Ovary (tissue), 9 donors: ENCODE data around the gene MAGEB5. TPM values are rescaled to one million over a fixed set of nuclear protein-coding genes. Genes with fewer than 3 reads are reported as not detected.

Source experiments
- DNase-seq, 5 donors: peaks; one replicate each; pipeline ENCODE4 v3.0.0-alpha.2; 2019 to 2020
- H3K27ac ChIP-seq, 2 donors: fragments of 200-600 bp; one replicate each; pipeline versions ENCODE4 v1.5.1 to v1.8.0; 2019 to 2022
- H3K27me3 ChIP-seq: fragments of 200-600 bp; one replicate; pipeline ENCODE4 v1.8.0; 2022
- H3K36me3 ChIP-seq: fragments of 200-600 bp; sonication (generic); one replicate; pipeline ENCODE4 v1.5.1; 2019
- H3K4me1 ChIP-seq: one replicate; pipeline ENCODE4 v1.8.1; 2013; ENCODE audit warnings: mild to moderate bottlenecking, moderate library complexity; ENCODE audit not compliant: insufficient read depth
- H3K4me3 ChIP-seq: fragments of 200-600 bp; sonication (generic); one replicate; pipeline ENCODE4 v1.5.1; 2017
- H3K9me3 ChIP-seq, 2 donors: fragments of 200-600 bp in 1 of 2; sonication (generic) in 1 of 2; one replicate each; pipeline versions ENCODE4 v1.5.1 to v1.8.1; 2013 to 2019; ENCODE audit warnings: mild to moderate bottlenecking in 1 of 2, moderate library complexity in 1 of 2
- CTCF ChIP-seq, 3 donors: fragments of 450-650 bp in 2 of 3; fragments of 200-600 bp in 1 of 3; IDR thresholded peaks; one replicate each; pipeline versions ENCODE4 v1.5.1 to v1.8.0; 2016 to 2022; ENCODE audit warnings: antibody characterized with exemption in 3 of 3, mild to moderate bottlenecking in 1 of 3
- EP300 ChIP-seq: sonication (generic); formaldehyde crosslinking; IDR thresholded peaks from one replicate; pipeline ENCODE4 v1.6.1; 2017; ENCODE audit warnings: antibody characterized with exemption
- POLR2A ChIP-seq: fragments of 450-650 bp; IDR thresholded peaks from one replicate; pipeline ENCODE4 v1.6.1; 2017; ENCODE audit warnings: antibody characterized with exemption, mild to moderate bottlenecking, moderate library complexity
- WGBS, 3 donors: extraction: QIAGEN DNeasy Blood & Tissue Kit in 1 of 3; methylation state at CpG; one replicate each; pipeline versions ENCODE4 v1.1.5 to v1.1.7; 2013 to 2017; 5-methylcytosine and 5-hydroxymethylcytosine counted together
- intact Hi-C, 4 donors: fragments of 100-400 bp; cut with DNase I; formaldehyde crosslinking; loops; one replicate each; pipeline versions ENCODE4 v1.11.0 to v1.15.1; 2022 to 2023
- polyA plus RNA-seq, 2 donors: library from polyadenylated mRNA; stranded (reverse); fragments of 200-250 nt in 1 of 2; fragments of 350-450 nt in 1 of 2; fragmentation: Illumina TruSeq in 1 of 2; extraction: RNeasy Lipid Tissue Mini Kit (QIAGEN cat#74804) in 1 of 2; gene quantifications; one replicate each; pipeline ENCODE4 v1.2.3, GENCODE V29; 2013 to 2014
- total RNA-seq, 7 donors: library from RNA; depleted of rRNA in 2 of 7; stranded (reverse); fragments of >200 nt in 2 of 7; fragmentation: NEBNext Ultra II Directional in 3 of 7; extraction: Animal tissue kit (Norgen Biotek cat#: 25700) in 3 of 7; gene quantifications; one replicate each; pipeline versions ENCODE4 v1.1.0 to v1.2.4, GENCODE V29; 2016 to 2023
- donor health status: DM: no; HTN: no; CAD: no; lungs with moderate emphysema.
- donor health status: DM: no; HTN: no; CAD: no.
- donor health status: Bipolar disorder and iron deficiency.
- donor health status: DM: yes; HTN: yes; CAD: no.
- donor health status: DM: no; HTN: no; CAD: no.
- donor health status: DM: yes; HTN: yes; CAD: no.

The MAGEB5 gene
- total and polyA plus RNA-seq, 9 donors, result not detected

GRCh38 chrX:26219351-26219750, 3.4 kb downstream of the MAGEB5 start:
- Histone ChIP-seq H3K4me3 (no peak overlapping the region), H3K36me3 (no peaks in the 10 kb centered on the region), H3K27me3 (no peaks in the 10 kb centered on the region), H3K27ac (no peak overlapping the region), H3K4me1 (no peaks in the 10 kb centered on the region), H3K9me3 (no peaks in the 10 kb centered on the region)
- 51 to 63% (median 57%) methylated on average over 7 of the region's 7 CpGs for WGBS, 3 donors
- intact Hi-C loops, result no loop called here
- DNase-seq, result no peak
- no peak for TF ChIP-seq EP300
- no peak for TF ChIP-seq POLR2A
- no peak for TF ChIP-seq CTCF (IDR thresholded peaks at IDR 0.05)

- TF ChIP-seq POLR2A (no peak), EP300 (no peak), CTCF (IDR thresholded peaks at IDR 0.05) (no peak)
- H3K4me3 ChIP-seq, result no peak overlapping the region
- 15 to 24% (median 18%) methylated on average over 1 of the region's 1 CpG for WGBS, 3 donors
- no peaks in the 10 kb centered on the region for H3K27me3 ChIP-seq
- no peak overlapping the region for H3K27ac ChIP-seq
- no peak for DNase-seq
- no peaks in the 10 kb centered on the region for H3K9me3 ChIP-seq
- H3K36me3 ChIP-seq, result no peaks in the 10 kb centered on the region
- intact Hi-C loops, result no loop called here
- no peaks in the 10 kb centered on the region for H3K4me1 ChIP-seq
These were observed 18.2 kb downstream of the MAGEB5 start for GRCh38 chrX:26234177-26234576.

DNA sequence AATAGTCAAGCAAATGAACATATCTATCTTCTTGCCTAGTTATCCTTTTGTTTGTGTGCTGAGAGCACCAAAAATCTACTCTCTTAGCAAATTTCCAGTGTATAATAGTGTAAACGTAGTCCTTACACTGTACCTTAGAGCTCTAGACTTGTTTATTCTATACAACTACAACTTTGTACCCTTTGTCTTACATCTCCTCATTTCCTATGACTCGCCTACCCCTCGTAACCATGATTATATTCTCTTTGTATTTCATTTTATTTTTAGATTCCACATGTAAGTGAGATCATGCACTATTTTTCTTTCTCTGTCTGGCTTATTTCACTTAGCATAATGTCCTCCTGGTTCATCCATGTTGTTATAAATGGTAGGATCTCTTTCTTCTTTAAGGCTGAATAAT, 37.6 kb downstream of the MAGEB5 start:
- Histone ChIP-seq H3K27me3 (no peaks in the 10 kb centered on the region), H3K4me3 (no peak overlapping the region), H3K36me3 (no peaks in the 10 kb centered on the region), H3K9me3 (no peaks in the 10 kb centered on the region), H3K27ac (no peak overlapping the region), H3K4me1 (no peaks in the 10 kb centered on the region)
- TF ChIP-seq CTCF (IDR thresholded peaks at IDR 0.05) (no peak), POLR2A (no peak), EP300 (no peak)
- 59 to 73% (median 66%) methylated on average over 3 of the region's 3 CpGs for WGBS, 3 donors
- intact Hi-C loops, result no loop called here
- DNase-seq, result no peak

DNA sequence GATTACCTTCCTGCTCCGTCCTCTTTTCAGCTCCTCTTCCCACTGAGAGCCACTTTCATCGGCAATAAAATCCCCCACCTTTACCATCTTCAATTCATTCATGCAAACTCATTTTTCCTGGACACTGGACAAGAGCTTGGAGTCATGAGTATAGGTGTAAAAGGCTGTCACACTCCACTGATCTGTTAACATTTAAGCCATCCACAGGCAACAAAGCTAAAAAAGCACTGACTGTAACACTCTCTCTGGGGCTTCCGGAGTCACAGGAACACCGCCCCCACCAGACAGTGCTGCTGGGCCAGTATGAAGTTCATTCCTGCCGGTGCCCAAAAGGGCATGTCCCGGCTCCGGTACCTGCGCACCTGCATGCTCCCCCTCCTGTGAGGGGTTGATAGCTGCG, 38.5 kb downstream of the MAGEB5 start:
- H3K4me1 ChIP-seq, result no peaks in the 10 kb centered on the region
- TF ChIP-seq EP300, result no peak
- no peak for TF ChIP-seq POLR2A
- no peak for TF ChIP-seq CTCF (IDR thresholded peaks at IDR 0.05)
- H3K27ac ChIP-seq, result no peak overlapping the region
- no peaks in the 10 kb centered on the region for H3K36me3 ChIP-seq
- no peak for DNase-seq
- no peak overlapping the region for H3K4me3 ChIP-seq
- H3K27me3 ChIP-seq, result no peaks in the 10 kb centered on the region
- H3K9me3 ChIP-seq, result no peaks in the 10 kb centered on the region
- 74 to 82% (median 75%) methylated on average over 9 of the region's 9 CpGs for WGBS, 3 donors
- intact Hi-C loops, result no loop called here

DNA sequence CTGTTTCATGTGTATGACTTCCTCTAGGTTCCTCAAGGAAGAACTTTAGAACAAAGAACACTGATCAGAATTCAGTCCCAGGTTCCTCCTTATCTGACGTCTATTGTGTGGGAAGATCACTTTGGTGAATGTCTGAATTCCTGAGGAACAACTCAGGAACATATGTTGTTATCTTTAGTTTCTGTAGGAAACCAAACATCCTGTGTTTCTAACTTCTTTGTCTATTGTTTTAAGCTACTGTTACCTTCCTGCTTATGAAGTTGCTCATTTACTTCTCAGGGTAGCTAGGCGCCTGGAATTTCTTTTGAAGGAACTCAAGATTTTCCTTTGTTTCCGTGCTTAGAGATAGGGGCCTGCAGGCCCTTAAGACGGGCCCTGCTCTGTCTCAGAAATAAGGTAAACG, 46.2 kb downstream of the MAGEB5 start:
- Histone ChIP-seq H3K27me3 (no peaks in the 10 kb centered on the region), H3K27ac (no peak overlapping the region), H3K36me3 (no peaks in the 10 kb centered on the region), H3K9me3 (no peaks in the 10 kb centered on the region), H3K4me3 (no peak overlapping the region), H3K4me1 (no peaks in the 10 kb centered on the region)
- TF ChIP-seq POLR2A (no peak), EP300 (no peak), CTCF (IDR thresholded peaks at IDR 0.05) (no peak)
- 63 to 70% (median 65%) methylated on average over 5 of the region's 5 CpGs for WGBS, 3 donors
- intact Hi-C loops, result no loop called here
- DNase-seq, result no peak
